ENCODE data around the gene LRP2. TPM values are rescaled to one million over a fixed set of nuclear protein-coding genes. Genes with fewer than 3 reads are reported as not detected.

LRP2 gene
- total and polyA plus RNA-seq, 2 experiments from 2014 or later, result 8.1 to 38.3 TPM

GRCh38 chr2:169184074-169184473 is 178.3 kb downstream of the LRP2 start:
- WGBS (ENCODE audit: low lambda C conversion rate, missing lambda C conversion rate), result 50% methylated on average over 3 of the region's 3 CpGs
- Histone ChIP-seq H3K27ac (no peak overlapping the region), H4K20me1 (ENCODE audit: insufficient read depth, poor library complexity, severe bottlenecking) (no peaks in the 10 kb centered on the region), H3K79me2 (no peaks in the 10 kb centered on the region), H3K4me2 (no peak overlapping the region), H2AFZ (no peak overlapping the region), H3K27me3 (no peaks in the 10 kb centered on the region), H3K36me3 (replicated peaks; ENCODE audit: insufficient read depth, low read depth) (no peaks in the 10 kb centered on the region), H3K4me1 (ENCODE audit: insufficient read depth) (no peaks in the 10 kb centered on the region), H3K9me2 (replicated peaks; ENCODE audit: insufficient read depth) (no peaks in the 10 kb centered on the region), H3K9me3 (ENCODE audit: low read depth) (no peaks in the 10 kb centered on the region), H3K4me3 (no peak overlapping the region)
- TF ChIP-seq EZH2phosphoT487 (IDR thresholded peaks at IDR 0.05; ENCODE audit: low read depth, severe bottlenecking, unreplicated experiment) (no peak), CTCF (IDR thresholded peaks at IDR 0.05; ENCODE audit: poor library complexity) (no peak), EZH2 (IDR thresholded peaks at IDR 0.05; ENCODE audit: borderline replicate concordance) (no peak)
- no peak for DNase-seq (ENCODE audit: low spot score)

GRCh38 chr2:169182573-169182972 is 179.8 kb downstream of the LRP2 start:
- Histone ChIP-seq H3K4me2 (no peak overlapping the region), H3K9me2 (replicated peaks; ENCODE audit: insufficient read depth) (no peaks in the 10 kb centered on the region), H3K4me1 (ENCODE audit: insufficient read depth) (no peaks in the 10 kb centered on the region), H3K36me3 (replicated peaks; ENCODE audit: insufficient read depth, low read depth) (no peaks in the 10 kb centered on the region), H3K27ac (no peak overlapping the region), H2AFZ (no peak overlapping the region), H4K20me1 (ENCODE audit: insufficient read depth, poor library complexity, severe bottlenecking) (no peaks in the 10 kb centered on the region), H3K9me3 (ENCODE audit: low read depth) (no peaks in the 10 kb centered on the region), H3K27me3 (no peaks in the 10 kb centered on the region), H3K4me3 (no peak overlapping the region), H3K79me2 (no peaks in the 10 kb centered on the region)
- DNase-seq (ENCODE audit: low spot score), result no peak
- TF ChIP-seq CTCF (IDR thresholded peaks at IDR 0.05; ENCODE audit: poor library complexity) (no peak), EZH2 (IDR thresholded peaks at IDR 0.05; ENCODE audit: borderline replicate concordance) (no peak), EZH2phosphoT487 (IDR thresholded peaks at IDR 0.05; ENCODE audit: low read depth, severe bottlenecking, unreplicated experiment) (no peak)
- WGBS (ENCODE audit: low lambda C conversion rate, missing lambda C conversion rate), result 90% methylated on average over 2 of the region's 2 CpGs

- H3K9me3 ChIP-seq (ENCODE audit: low read depth), result no peaks in the 10 kb centered on the region
- no peaks in the 10 kb centered on the region for H3K79me2 ChIP-seq
- H3K4me2 ChIP-seq, result no peak overlapping the region
- no peaks in the 10 kb centered on the region for H3K36me3 ChIP-seq (replicated peaks; ENCODE audit: insufficient read depth, low read depth)
- H3K4me3 ChIP-seq, result no peak overlapping the region
- H4K20me1 ChIP-seq (ENCODE audit: insufficient read depth, poor library complexity, severe bottlenecking), result no peaks in the 10 kb centered on the region
- H2AFZ ChIP-seq, result no peak overlapping the region
- DNase-seq (ENCODE audit: low spot score), result no peak
- no peak overlapping the region for H3K27ac ChIP-seq
- H3K9me2 ChIP-seq (replicated peaks; ENCODE audit: insufficient read depth), result no peaks in the 10 kb centered on the region
- no peaks in the 10 kb centered on the region for H3K27me3 ChIP-seq
- no peak for TF ChIP-seq CTCF (IDR thresholded peaks at IDR 0.05; ENCODE audit: poor library complexity)
- no peak for TF ChIP-seq EZH2phosphoT487 (IDR thresholded peaks at IDR 0.05; ENCODE audit: low read depth, severe bottlenecking, unreplicated experiment)
- no peak for TF ChIP-seq EZH2 (IDR thresholded peaks at IDR 0.05; ENCODE audit: borderline replicate concordance)
- no peaks in the 10 kb centered on the region for H3K4me1 ChIP-seq (ENCODE audit: insufficient read depth)
- 93% methylated on average over 1 of the region's 1 CpG for WGBS (ENCODE audit: low lambda C conversion rate, missing lambda C conversion rate)
Observed at GRCh38 chr2:169178804-169179390, 183.4 kb downstream of the LRP2 start.

All from hepatocyte (in vitro differentiated cells).